Subcutaneous adipose tissue (tissue), 4 donors: ENCODE measurements around the gene EPHB6. TPM values are rescaled to one million over a fixed set of nuclear protein-coding genes. Genes with fewer than 3 reads are reported as not detected.

ENCODE experiments used
- CTCF ChIP-seq: fragments of 450-650 bp; IDR thresholded peaks from one replicate; pipeline ENCODE4 v1.5.1; 2016; ENCODE audit warnings: low read depth, mild to moderate bottlenecking, control low read depth, antibody characterized with exemption, moderate library complexity
- total RNA-seq, 4 donors: library from RNA; depleted of rRNA; stranded (reverse); fragments of >200 nt; gene quantifications; one replicate each; pipeline ENCODE4 v1.1.0, GENCODE V29; 2016

Gene EPHB6
- total RNA-seq, 4 donors from 2014 or later: 5.1 to 20.3 (median 15.5) TPM

- no peak for TF ChIP-seq CTCF
These were observed 40.2 kb downstream of the EPHB6 start for GRCh38 chr7:142894985-142895593.

- no peak for TF ChIP-seq CTCF
These were observed 41.3 kb downstream of the EPHB6 start for GRCh38 chr7:142896151-142896550.

DNA sequence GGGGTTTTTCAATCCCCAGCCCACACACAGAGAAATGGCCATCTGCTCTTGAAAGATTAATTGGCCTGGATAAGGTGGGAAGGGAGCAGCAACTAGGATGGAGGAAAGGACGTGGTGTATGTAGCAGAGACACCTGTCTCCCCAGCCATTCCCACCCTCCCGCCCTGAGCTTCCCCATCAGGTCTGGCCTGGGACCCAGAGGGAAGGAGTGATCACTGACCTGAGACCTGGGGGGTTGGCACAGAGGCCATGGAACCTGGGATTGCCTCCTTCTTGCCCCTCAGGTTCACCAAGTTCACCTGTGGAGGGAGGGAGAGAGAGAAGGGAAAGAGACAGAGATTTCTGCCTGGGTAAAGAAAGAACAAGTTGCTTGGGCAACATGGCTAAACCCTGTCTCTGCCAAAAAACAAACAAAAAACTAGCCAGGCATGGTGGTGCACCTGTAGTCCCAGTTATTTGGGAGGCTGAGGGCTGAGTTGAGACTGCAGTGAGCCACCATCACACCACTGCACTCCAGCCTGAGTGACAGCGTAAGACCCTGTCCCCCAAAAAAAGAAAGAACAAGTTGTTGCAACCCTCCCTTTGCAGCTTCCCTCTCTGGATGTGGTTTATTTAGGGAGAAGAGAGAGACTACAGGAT lies 42.0 kb downstream of the EPHB6 start:
- no peak for TF ChIP-seq CTCF

DNA sequence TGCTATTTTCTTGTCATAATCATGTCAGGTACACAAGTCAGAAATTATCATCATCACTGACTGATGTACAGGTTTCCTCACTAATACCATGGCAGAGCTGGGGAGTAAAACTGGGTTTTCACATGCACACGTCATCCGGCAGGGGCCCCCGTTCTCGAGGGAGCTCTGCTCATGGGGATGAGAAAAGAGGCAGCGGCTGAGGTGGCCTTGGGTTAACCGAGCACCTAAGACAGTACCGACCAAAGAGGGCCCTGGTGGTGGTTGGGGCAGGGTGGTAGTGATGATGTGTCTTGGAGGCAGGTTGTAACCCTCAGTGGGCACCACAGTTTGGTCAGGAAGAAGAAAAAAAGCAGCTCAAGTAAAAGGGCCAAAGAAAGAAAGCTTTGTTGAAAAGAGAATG lies 42.8 kb downstream of the EPHB6 start:
- no peak for TF ChIP-seq CTCF

DNA sequence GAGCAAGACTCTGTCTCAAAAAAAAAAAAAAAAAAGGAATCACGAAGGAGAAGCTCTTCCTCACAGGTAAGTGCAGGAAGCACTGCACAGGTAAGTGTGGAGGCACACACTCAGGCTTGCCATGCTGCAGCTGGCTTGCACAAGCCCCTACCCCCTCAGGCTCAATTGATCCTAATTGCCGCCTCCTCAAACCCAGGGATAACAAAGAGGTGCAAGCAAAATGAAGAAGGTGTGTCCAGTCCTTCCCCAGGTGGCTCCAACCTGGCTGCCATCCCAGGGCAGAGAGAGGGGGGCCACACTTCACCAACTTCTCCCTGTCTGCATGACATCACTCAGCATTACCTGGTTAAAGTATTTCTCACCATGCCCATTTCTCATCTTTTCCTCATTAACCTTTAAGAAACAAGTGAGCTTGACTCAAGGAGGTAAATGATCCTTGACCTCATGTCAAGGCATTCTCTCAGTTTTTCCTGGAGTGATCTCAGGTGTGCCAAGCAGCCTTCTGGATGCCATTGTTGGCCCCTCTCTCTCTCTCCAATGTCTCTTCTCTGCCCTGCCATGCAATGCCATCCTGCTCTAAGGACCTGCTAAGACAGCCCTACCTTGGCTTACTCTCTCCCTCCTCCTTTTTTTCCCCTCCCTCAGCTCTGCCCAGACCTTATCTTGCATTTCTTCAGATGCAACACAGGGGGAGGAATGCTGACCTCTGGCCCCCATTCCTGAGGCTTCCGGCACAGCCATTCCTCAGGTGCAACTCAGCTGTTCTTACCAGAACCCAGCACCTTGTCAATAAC lies 43.7 kb downstream of the EPHB6 start:
- TF ChIP-seq CTCF: no peak

GRCh38 chr7:142899661-142900060 lies 44.8 kb downstream of the EPHB6 start:
- no peak for TF ChIP-seq CTCF
